Measurements from ENCODE around the gene AKAP1.
A peak's percentile ranks its signal among the peaks of the same experiment; 100 is the strongest.

The AKAP1 gene

DNA sequence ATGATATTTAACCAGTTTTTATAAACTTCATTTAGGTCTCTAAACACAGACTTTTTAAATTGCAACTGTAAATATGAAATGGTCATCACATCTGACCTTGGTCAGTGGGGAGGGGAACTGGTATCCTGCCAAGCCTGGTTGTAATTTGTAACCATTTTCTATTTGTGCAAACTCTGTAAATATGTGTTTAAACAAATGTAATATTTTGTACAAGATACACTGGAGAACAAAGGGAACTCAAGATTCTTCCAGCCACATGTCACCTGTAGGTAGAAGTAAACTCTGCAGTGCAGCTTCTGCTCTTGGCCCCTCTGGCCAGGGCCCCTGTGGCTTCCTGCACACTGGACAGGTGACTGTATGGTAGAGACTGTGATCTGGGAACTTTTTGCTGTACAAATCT, 35.8 kb downstream of the AKAP1 start:
- no peak overlapping the region for H3K4me3 ChIP-seq (ENCODE audit: low read depth, low read length)
- DNase-seq (ENCODE audit: low read depth): no peak
- TF ChIP-seq CTCF (IDR thresholded peaks at IDR 0.05; ENCODE audit: low read depth, low read length) (no peak), MYC (IDR thresholded peaks at IDR 0.05; ENCODE audit: low read depth, low read length) (no peak), POLR2A (IDR thresholded peaks at IDR 0.05; ENCODE audit: extremely low read depth, insufficient read length) (no peak), MAX (IDR thresholded peaks at IDR 0.05; ENCODE audit: low read depth, low read length) (no peak)

GRCh38 chr17:57121308-57122042, 36.4 kb downstream of the AKAP1 start:
- H3K4me3 ChIP-seq (ENCODE audit: low read depth, low read length): no peak overlapping the region
- TF ChIP-seq MYC (IDR thresholded peaks at IDR 0.05; ENCODE audit: low read depth, low read length) (no peak), CTCF (IDR thresholded peaks at IDR 0.05; ENCODE audit: low read depth, low read length) (peak; percentile 63), MAX (IDR thresholded peaks at IDR 0.05; ENCODE audit: low read depth, low read length) (no peak)
- DNase-seq (ENCODE audit: low read depth): peak; percentile 53

DNA sequence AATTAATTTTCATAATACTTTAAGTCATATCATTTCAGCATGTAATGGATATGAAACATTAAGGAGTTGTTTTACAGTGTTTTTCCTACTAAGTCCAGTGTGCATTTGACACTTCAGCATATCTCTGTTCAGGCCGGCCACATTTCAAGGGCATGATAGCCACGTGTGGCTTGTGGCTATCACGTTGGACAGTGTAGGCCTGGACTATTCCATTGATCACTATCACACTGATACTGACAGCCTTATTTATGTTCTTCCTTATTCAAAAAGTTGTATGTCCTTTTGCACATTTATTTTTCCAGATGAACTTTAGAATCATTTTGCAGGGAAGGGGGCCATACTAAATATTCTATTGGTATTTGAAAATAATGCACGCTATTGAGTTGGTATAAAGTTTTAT, 39.0 kb downstream of the AKAP1 start:
- H3K4me3 ChIP-seq (ENCODE audit: low read depth, low read length): no peak overlapping the region
- no peak for DNase-seq (ENCODE audit: low read depth)
- TF ChIP-seq MYC (IDR thresholded peaks at IDR 0.05; ENCODE audit: low read depth, low read length) (no peak), CTCF (IDR thresholded peaks at IDR 0.05; ENCODE audit: low read depth, low read length) (no peak), POLR2A (IDR thresholded peaks at IDR 0.05; ENCODE audit: extremely low read depth, insufficient read length) (no peak), MAX (IDR thresholded peaks at IDR 0.05; ENCODE audit: low read depth, low read length) (no peak)

DNA sequence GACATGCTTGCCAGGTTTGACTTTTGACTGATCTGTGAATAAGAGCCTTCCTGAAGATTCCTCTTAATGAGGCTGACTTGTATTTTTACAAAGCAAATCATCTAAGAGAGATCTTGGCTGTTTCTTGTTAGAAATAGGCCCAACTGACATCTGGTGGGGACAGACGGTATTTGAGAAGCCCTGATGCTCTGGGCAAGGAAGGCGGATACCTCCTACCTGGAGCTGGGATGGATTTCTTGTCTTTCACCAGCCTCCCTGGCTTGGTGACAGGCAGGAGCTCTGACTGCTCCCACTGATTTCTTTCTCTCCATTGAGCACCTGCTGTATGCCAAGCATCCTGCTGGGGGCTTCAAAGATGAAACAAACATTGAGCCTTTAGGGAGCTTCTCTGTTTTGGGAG, 40.4 kb downstream of the AKAP1 start:
- TF ChIP-seq POLR2A (IDR thresholded peaks at IDR 0.05; ENCODE audit: extremely low read depth, insufficient read length) (no peak), CTCF (IDR thresholded peaks at IDR 0.05; ENCODE audit: low read depth, low read length) (no peak)
- no peak overlapping the region for H3K4me3 ChIP-seq (ENCODE audit: low read depth, low read length)
- no peak for DNase-seq (ENCODE audit: low read depth)

DNA sequence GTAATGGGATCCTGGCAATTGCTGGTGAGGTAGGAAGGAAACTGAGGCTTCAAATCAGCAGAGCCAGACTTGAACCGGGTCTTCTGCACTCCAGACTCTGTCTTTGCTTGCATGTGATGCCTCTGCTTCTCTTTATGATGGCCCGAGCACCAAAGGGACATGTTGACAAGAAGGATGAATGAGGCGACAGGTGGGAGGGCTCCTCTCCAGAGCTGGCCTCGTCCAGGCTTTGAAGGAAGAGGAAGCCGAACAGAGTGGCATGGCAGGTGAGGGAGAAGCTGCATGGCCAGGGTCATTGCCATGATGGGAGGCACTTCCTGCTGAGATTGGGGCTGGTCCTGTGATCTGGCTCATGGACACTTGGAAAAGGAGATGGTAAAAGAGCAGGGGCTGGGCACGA, 40.8 kb downstream of the AKAP1 start:
- TF ChIP-seq POLR2A (IDR thresholded peaks at IDR 0.05; ENCODE audit: extremely low read depth, insufficient read length): no peak
- TF ChIP-seq CTCF (IDR thresholded peaks at IDR 0.05; ENCODE audit: low read depth, low read length): no peak
- no peak for TF ChIP-seq MAX (IDR thresholded peaks at IDR 0.05; ENCODE audit: low read depth, low read length)
- TF ChIP-seq MYC (IDR thresholded peaks at IDR 0.05; ENCODE audit: low read depth, low read length): no peak
- H3K4me3 ChIP-seq (ENCODE audit: low read depth, low read length): no peak overlapping the region
- DNase-seq (ENCODE audit: low read depth): no peak

Data from NB4 (cell line).